Immature natural killer cell (primary cell): ENCODE measurements around the gene RAMAC. TPM values are rescaled to one million over a fixed set of nuclear protein-coding genes. Genes with fewer than 3 reads are reported as not detected.

Experiments
- polyA plus RNA-seq, 3 donors: library from polyadenylated mRNA; unstranded; fragments of 300-500 nt; fragmentation: Illumina TruSeq; gene quantifications; one replicate each; pipeline ENCODE4 v1.2.3, GENCODE V29; 2021

The RAMAC gene
- polyA plus RNA-seq, 3 donors from 2014 or later = 37.8 to 75.7 (median 52.6) TPM

Other genes with a start within 250 kb of the RAMAC start
- gene FSD2, start 180.1 kb upstream of the RAMAC start, polyA plus RNA-seq = not detected
- gene WHAMM, start 176.6 kb upstream of the RAMAC start, polyA plus RNA-seq = 1 to 10 TPM; 3.3 to 5.2 (median 4.1) TPM
- 1 to 10 TPM in 2 of 3 donors, not detected in 1; 3.4 to 3.5 TPM for gene HOMER2, start 33.5 kb upstream of the RAMAC start, polyA plus RNA-seq
- gene C15orf40, start 25.4 kb downstream of the RAMAC start, polyA plus RNA-seq = 10 to 100 TPM; 48.1 to 56.5 (median 48.7) TPM
- 10 to 100 TPM; 45.6 to 61.9 (median 56.1) TPM for gene BTBD1, start 81.0 kb downstream of the RAMAC start, polyA plus RNA-seq
- gene TM6SF1, start 121.4 kb downstream of the RAMAC start, polyA plus RNA-seq = 10 to 100 TPM; 17.2 to 20.2 (median 17.9) TPM
- 10 to 100 TPM in 2 of 3 donors, 1 to 10 TPM in 1; 6.8 to 21.6 (median 10.6) TPM for gene HDGFL3, start 221.6 kb downstream of the RAMAC start, polyA plus RNA-seq